H9 (cell line): Measurements from ENCODE around the gene ASS1. TPM values are rescaled to one million over a fixed set of nuclear protein-coding genes. Genes with fewer than 3 reads are reported as not detected.

ENCODE experiments used
- DNase-seq: peaks from one replicate; pipeline ENCODE4 v3.0.0-alpha.2; 2017
- H2AFZ ChIP-seq: one replicate; pipeline ENCODE4 v1.6.1; 2013; ENCODE audit warnings: mild to moderate bottlenecking, low read length, control low read depth, moderate library complexity
- H2AK5ac ChIP-seq: 2 replicates; pipeline ENCODE4 v1.6.1; 2013; ENCODE audit warnings: low read length, control low read depth, mixed read lengths; ENCODE audit not compliant: insufficient read length
- H2BK120ac ChIP-seq: one replicate; pipeline ENCODE4 v1.6.1; 2013; ENCODE audit warnings: low read depth, mild to moderate bottlenecking, low read length, control low read depth, inconsistent platforms; ENCODE audit not compliant: poor library complexity, severe bottlenecking
- H2BK12ac ChIP-seq: 2 replicates; pipeline ENCODE4 v1.6.1; 2013; ENCODE audit warnings: low read length, control low read depth, mixed read lengths, low read depth; ENCODE audit not compliant: insufficient read length
- H2BK15ac ChIP-seq: 2 replicates; pipeline ENCODE4 v1.6.1; 2013; ENCODE audit warnings: low read depth, low read length, control low read depth
- H2BK20ac ChIP-seq: one replicate; pipeline ENCODE4 v1.6.1; 2013; ENCODE audit warnings: low read depth, mild to moderate bottlenecking, low read length, control low read depth, inconsistent platforms; ENCODE audit not compliant: poor library complexity, severe bottlenecking
- H2BK5ac ChIP-seq: 2 replicates; pipeline ENCODE4 v1.6.1; 2013; ENCODE audit warnings: low read length, control low read depth, mixed read lengths; ENCODE audit not compliant: insufficient read length
- H3K14ac ChIP-seq: 2 replicates; pipeline ENCODE4 v1.6.1; 2013; ENCODE audit warnings: low read length, control low read depth; ENCODE audit not compliant: insufficient read depth
- H3K18ac ChIP-seq: 2 replicates; pipeline ENCODE4 v1.6.1; 2013; ENCODE audit warnings: low read depth, mild to moderate bottlenecking, mixed read lengths, low read length, control low read depth; ENCODE audit not compliant: insufficient read length
- H3K23ac ChIP-seq: 2 replicates; pipeline ENCODE4 v1.6.1; 2013; ENCODE audit warnings: low read length, control low read depth, mixed read lengths, low read depth; ENCODE audit not compliant: insufficient read length
- H3K23me2 ChIP-seq: 2 replicates; pipeline ENCODE4 v1.6.1; 2013; ENCODE audit warnings: low read depth, mild to moderate bottlenecking, mixed read lengths, low read length, control low read depth; ENCODE audit not compliant: insufficient read length, poor library complexity, severe bottlenecking
- H3K27ac ChIP-seq: 2 replicates; pipeline ENCODE4 v1.5.1; 2013; ENCODE audit warnings: low read length, control low read depth, mixed read lengths, low read depth; ENCODE audit not compliant: insufficient read length
- H3K27me3 ChIP-seq: 2 replicates; pipeline ENCODE4 v1.6.1; 2013; ENCODE audit warnings: low read length, control low read depth, inconsistent platforms; ENCODE audit not compliant: insufficient read depth
- H3K4ac ChIP-seq: 2 replicates; pipeline ENCODE4 v1.6.1; 2013; ENCODE audit warnings: low read depth, mild to moderate bottlenecking, control low read depth, inconsistent platforms, low read length, moderate library complexity
- H3K4me1 ChIP-seq: 2 replicates; pipeline ENCODE4 v1.6.1; 2013; ENCODE audit warnings: low read length, control low read depth, inconsistent platforms; ENCODE audit not compliant: insufficient read depth
- H3K4me2 ChIP-seq: 2 replicates; pipeline ENCODE4 v1.6.1; 2013; ENCODE audit warnings: low read length, control low read depth, mixed read lengths; ENCODE audit not compliant: insufficient read length, insufficient read depth
- H3K56ac ChIP-seq: 2 replicates; pipeline ENCODE4 v1.6.1; 2013; ENCODE audit warnings: low read depth, mild to moderate bottlenecking, mixed read lengths, low read length, control low read depth; ENCODE audit not compliant: insufficient read length
- H3K79me1 ChIP-seq: 2 replicates; pipeline ENCODE4 v1.6.1; 2013; ENCODE audit warnings: low read depth, mild to moderate bottlenecking, moderate library complexity, low read length, control low read depth, inconsistent platforms; ENCODE audit not compliant: insufficient read depth, poor library complexity, severe bottlenecking
- H3K79me2 ChIP-seq: 2 replicates; pipeline ENCODE4 v1.6.1; 2013; ENCODE audit warnings: low read length, control low read depth, inconsistent platforms; ENCODE audit not compliant: insufficient read depth
- H3K9ac ChIP-seq: 2 replicates; pipeline ENCODE4 v1.6.1; 2013; ENCODE audit warnings: low read length, control low read depth, mixed read lengths; ENCODE audit not compliant: insufficient read length; ENCODE audit errors: extremely low read depth
- H3K9me3 ChIP-seq: one replicate; pipeline ENCODE4 v1.6.1; 2013; ENCODE audit warnings: low read depth, low read length, inconsistent platforms; ENCODE audit not compliant: control insufficient read depth
- H3T11ph ChIP-seq: one replicate; pipeline ENCODE4 v1.6.1; 2013; ENCODE audit warnings: mild to moderate bottlenecking, low read length, control low read depth, inconsistent platforms
- H4K20me1 ChIP-seq: one replicate; pipeline ENCODE4 v1.6.1; 2013; ENCODE audit not compliant: control insufficient read depth, insufficient read length, insufficient read depth
- H4K5ac ChIP-seq: 2 replicates; pipeline ENCODE4 v1.6.1; 2013; ENCODE audit warnings: low read depth, mild to moderate bottlenecking, mixed read lengths, low read length, control low read depth; ENCODE audit not compliant: insufficient read length
- H4K8ac ChIP-seq: replicated peaks from 2 replicates; pipeline ENCODE4 v1.6.1; 2013; ENCODE audit warnings: low read length, control low read depth, mixed read lengths, low read depth; ENCODE audit not compliant: insufficient read length
- H4K91ac ChIP-seq: 2 replicates; pipeline ENCODE4 v1.6.1; 2013; ENCODE audit warnings: low read depth, mild to moderate bottlenecking, moderate library complexity, mixed read lengths, low read length, control low read depth; ENCODE audit not compliant: insufficient read length
- H3K27ac Mint-ChIP-seq, 3 experiments: 2 replicates in 2 of 3; 3 replicates in 1 of 3; pipeline ENCODE4 v1.8.0; 2020 to 2021; ENCODE audit warnings: mixed read lengths in 3 of 3, mild to moderate bottlenecking in 1 of 3, moderate library complexity in 1 of 3
- H3K27me3 Mint-ChIP-seq: 2 replicates; pipeline ENCODE4 v1.8.0; 2021; ENCODE audit warnings: low read depth, mild to moderate bottlenecking, moderate library complexity, mixed read lengths
- H3K36me3 Mint-ChIP-seq, 3 experiments: 2 replicates in 2 of 3; 3 replicates in 1 of 3; pipeline ENCODE4 v1.8.0; 2020 to 2021; ENCODE audit warnings: low read depth in 3 of 3, mixed read lengths in 3 of 3; ENCODE audit not compliant: insufficient read depth in 1 of 3
- H3K4me1 Mint-ChIP-seq, 2 experiments: 2 replicates each; pipeline ENCODE4 v1.8.0; 2020; ENCODE audit warnings: mixed read lengths in 2 of 2
- H3K4me3 Mint-ChIP-seq, 2 experiments: 2 replicates in 1 of 2; 3 replicates in 1 of 2; pipeline ENCODE4 v1.8.0; 2020 to 2021; ENCODE audit warnings: mild to moderate bottlenecking in 2 of 2, mixed read lengths in 2 of 2, moderate library complexity in 1 of 2
- H3K9me3 Mint-ChIP-seq, 2 experiments: 2 replicates in 1 of 2; 3 replicates in 1 of 2; pipeline ENCODE4 v1.8.0; 2020; ENCODE audit warnings: mild to moderate bottlenecking in 2 of 2, mixed read lengths in 2 of 2, moderate library complexity in 1 of 2
- WGBS: extraction: QIAGEN DNeasy Blood & Tissue Kit; methylation state at CpG from one replicate; pipeline ENCODE4 v1.1.7; 2013; ENCODE audit warnings: missing lambda C conversion rate, low lambda C conversion rate, mixed read lengths; ENCODE audit not compliant: insufficient read length; ENCODE audit errors: extremely low coverage; 5-methylcytosine and 5-hydroxymethylcytosine counted together
- total RNA-seq: library from RNA; stranded (reverse); gene quantifications from 2 replicates; pipeline ENCODE4 v1.2.1, GENCODE V29; 2021
- TF ChIP-seq, protein P1 (sequence below): fragments of 200-600 bp; sonication (generic); conservative IDR thresholded peaks from 3 replicates; pipeline ENCODE4 v1.8.0; 2021; ENCODE audit warnings: antibody characterized with exemption, mild to moderate bottlenecking

ASS1 gene
- total RNA-seq, 1 experiment from 2014 or later: 118 TPM

DNA sequence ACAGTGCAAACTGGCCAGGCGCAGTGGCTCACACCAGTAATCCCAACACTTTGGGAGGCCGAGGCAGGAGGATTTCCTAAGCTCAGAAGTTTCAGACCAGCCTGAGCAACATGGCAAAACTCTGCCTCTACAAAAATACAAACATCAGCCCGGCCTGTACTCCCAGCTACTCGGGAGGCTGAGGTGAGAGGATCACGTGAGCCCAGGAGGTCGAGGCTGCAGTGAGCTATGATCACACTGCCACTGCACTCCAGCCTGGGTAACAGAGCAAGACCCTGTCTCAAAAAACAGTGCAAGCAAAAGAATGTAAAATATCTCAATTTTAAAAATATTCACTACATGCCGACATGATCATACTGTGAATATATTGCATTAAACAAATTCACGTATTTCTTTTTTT lies 83.9 kb downstream of the ASS1 start:
- no peaks in the 10 kb centered on the region for H3K27me3 ChIP-seq
- no peak overlapping the region for H2BK20ac ChIP-seq
- no peak overlapping the region for H3T11ph ChIP-seq
- Mint-ChIP-seq H3K4me1 (peaks cover 20 to 30% of the 10 kb centered on the region in 2 experiments), H3K4me3 (no peak overlapping the region), H3K9me3 (no peaks in the 10 kb centered on the region; a peak in 1 of 5 replicates), H3K36me3 (no peaks in the 10 kb centered on the region), H3K27ac (no peak overlapping the region), H3K27me3 (peaks cover 4% of the 10 kb centered on the region)
- no peak overlapping the region for H4K8ac ChIP-seq
- H3K9me3 ChIP-seq: no peaks in the 10 kb centered on the region
- H2AFZ ChIP-seq: no peak overlapping the region
- H4K5ac ChIP-seq: no peak overlapping the region
- no peak for DNase-seq
- no peak overlapping the region for H3K4me2 ChIP-seq
- no peak overlapping the region for H3K4ac ChIP-seq
- no peak overlapping the region for H3K14ac ChIP-seq
- no peaks in the 10 kb centered on the region for H3K23me2 ChIP-seq
- no peak overlapping the region for H2BK15ac ChIP-seq
- H3K4me1 ChIP-seq: no peaks in the 10 kb centered on the region; the same call in 1 of the 2 replicates
- no peak overlapping the region for H3K56ac ChIP-seq
- H4K20me1 ChIP-seq: no peaks in the 10 kb centered on the region
- no peak overlapping the region for H3K23ac ChIP-seq
- H2BK120ac ChIP-seq: no peak overlapping the region
- TF ChIP-seq, protein P1, sequence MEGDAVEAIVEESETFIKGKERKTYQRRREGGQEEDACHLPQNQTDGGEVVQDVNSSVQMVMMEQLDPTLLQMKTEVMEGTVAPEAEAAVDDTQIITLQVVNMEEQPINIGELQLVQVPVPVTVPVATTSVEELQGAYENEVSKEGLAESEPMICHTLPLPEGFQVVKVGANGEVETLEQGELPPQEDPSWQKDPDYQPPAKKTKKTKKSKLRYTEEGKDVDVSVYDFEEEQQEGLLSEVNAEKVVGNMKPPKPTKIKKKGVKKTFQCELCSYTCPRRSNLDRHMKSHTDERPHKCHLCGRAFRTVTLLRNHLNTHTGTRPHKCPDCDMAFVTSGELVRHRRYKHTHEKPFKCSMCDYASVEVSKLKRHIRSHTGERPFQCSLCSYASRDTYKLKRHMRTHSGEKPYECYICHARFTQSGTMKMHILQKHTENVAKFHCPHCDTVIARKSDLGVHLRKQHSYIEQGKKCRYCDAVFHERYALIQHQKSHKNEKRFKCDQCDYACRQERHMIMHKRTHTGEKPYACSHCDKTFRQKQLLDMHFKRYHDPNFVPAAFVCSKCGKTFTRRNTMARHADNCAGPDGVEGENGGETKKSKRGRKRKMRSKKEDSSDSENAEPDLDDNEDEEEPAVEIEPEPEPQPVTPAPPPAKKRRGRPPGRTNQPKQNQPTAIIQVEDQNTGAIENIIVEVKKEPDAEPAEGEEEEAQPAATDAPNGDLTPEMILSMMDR: no peak
- H2BK5ac ChIP-seq: no peak overlapping the region
- no peak overlapping the region for H2AK5ac ChIP-seq
- no peaks in the 10 kb centered on the region for H3K79me2 ChIP-seq
- no peak overlapping the region for H4K91ac ChIP-seq
- H3K18ac ChIP-seq: no peak overlapping the region
- no peak overlapping the region for H3K9ac ChIP-seq
- WGBS: no CpG with 5 or more reads among the region's 8 CpGs
- no peak overlapping the region for H2BK12ac ChIP-seq
- H3K27ac ChIP-seq: no peak overlapping the region
- H3K79me1 ChIP-seq: no peaks in the 10 kb centered on the region
